H9 (cell line): ENCODE results near the gene HOXA9. TPM values are rescaled to one million over a fixed set of nuclear protein-coding genes. Genes with fewer than 3 reads are reported as not detected.

Source experiments
- DNase-seq: peaks from one replicate; pipeline ENCODE4 v3.0.0-alpha.2; 2017
- H2AFZ ChIP-seq: one replicate; pipeline ENCODE4 v1.6.1; 2013; ENCODE audit warnings: mild to moderate bottlenecking, low read length, control low read depth, moderate library complexity
- H2AK5ac ChIP-seq: 2 replicates; pipeline ENCODE4 v1.6.1; 2013; ENCODE audit warnings: low read length, control low read depth, mixed read lengths; ENCODE audit not compliant: insufficient read length
- H2BK120ac ChIP-seq: one replicate; pipeline ENCODE4 v1.6.1; 2013; ENCODE audit warnings: low read depth, mild to moderate bottlenecking, low read length, control low read depth, inconsistent platforms; ENCODE audit not compliant: poor library complexity, severe bottlenecking
- H2BK12ac ChIP-seq: 2 replicates; pipeline ENCODE4 v1.6.1; 2013; ENCODE audit warnings: low read length, control low read depth, mixed read lengths, low read depth; ENCODE audit not compliant: insufficient read length
- H2BK15ac ChIP-seq: 2 replicates; pipeline ENCODE4 v1.6.1; 2013; ENCODE audit warnings: low read depth, low read length, control low read depth
- H2BK20ac ChIP-seq: one replicate; pipeline ENCODE4 v1.6.1; 2013; ENCODE audit warnings: low read depth, mild to moderate bottlenecking, low read length, control low read depth, inconsistent platforms; ENCODE audit not compliant: poor library complexity, severe bottlenecking
- H2BK5ac ChIP-seq: 2 replicates; pipeline ENCODE4 v1.6.1; 2013; ENCODE audit warnings: low read length, control low read depth, mixed read lengths; ENCODE audit not compliant: insufficient read length
- H3K14ac ChIP-seq: 2 replicates; pipeline ENCODE4 v1.6.1; 2013; ENCODE audit warnings: low read length, control low read depth; ENCODE audit not compliant: insufficient read depth
- H3K18ac ChIP-seq: 2 replicates; pipeline ENCODE4 v1.6.1; 2013; ENCODE audit warnings: low read depth, mild to moderate bottlenecking, mixed read lengths, low read length, control low read depth; ENCODE audit not compliant: insufficient read length
- H3K23ac ChIP-seq: 2 replicates; pipeline ENCODE4 v1.6.1; 2013; ENCODE audit warnings: low read length, control low read depth, mixed read lengths, low read depth; ENCODE audit not compliant: insufficient read length
- H3K23me2 ChIP-seq: 2 replicates; pipeline ENCODE4 v1.6.1; 2013; ENCODE audit warnings: low read depth, mild to moderate bottlenecking, mixed read lengths, low read length, control low read depth; ENCODE audit not compliant: insufficient read length, poor library complexity, severe bottlenecking
- H3K27ac ChIP-seq: 2 replicates; pipeline ENCODE4 v1.5.1; 2013; ENCODE audit warnings: low read length, control low read depth, mixed read lengths, low read depth; ENCODE audit not compliant: insufficient read length
- H3K27me3 ChIP-seq: 2 replicates; pipeline ENCODE4 v1.6.1; 2013; ENCODE audit warnings: low read length, control low read depth, inconsistent platforms; ENCODE audit not compliant: insufficient read depth
- H3K4ac ChIP-seq: 2 replicates; pipeline ENCODE4 v1.6.1; 2013; ENCODE audit warnings: low read depth, mild to moderate bottlenecking, control low read depth, inconsistent platforms, low read length, moderate library complexity
- H3K4me1 ChIP-seq: 2 replicates; pipeline ENCODE4 v1.6.1; 2013; ENCODE audit warnings: low read length, control low read depth, inconsistent platforms; ENCODE audit not compliant: insufficient read depth
- H3K4me2 ChIP-seq: 2 replicates; pipeline ENCODE4 v1.6.1; 2013; ENCODE audit warnings: low read length, control low read depth, mixed read lengths; ENCODE audit not compliant: insufficient read length, insufficient read depth
- H3K56ac ChIP-seq: 2 replicates; pipeline ENCODE4 v1.6.1; 2013; ENCODE audit warnings: low read depth, mild to moderate bottlenecking, mixed read lengths, low read length, control low read depth; ENCODE audit not compliant: insufficient read length
- H3K79me1 ChIP-seq: 2 replicates; pipeline ENCODE4 v1.6.1; 2013; ENCODE audit warnings: low read depth, mild to moderate bottlenecking, moderate library complexity, low read length, control low read depth, inconsistent platforms; ENCODE audit not compliant: insufficient read depth, poor library complexity, severe bottlenecking
- H3K79me2 ChIP-seq: 2 replicates; pipeline ENCODE4 v1.6.1; 2013; ENCODE audit warnings: low read length, control low read depth, inconsistent platforms; ENCODE audit not compliant: insufficient read depth
- H3K9ac ChIP-seq: 2 replicates; pipeline ENCODE4 v1.6.1; 2013; ENCODE audit warnings: low read length, control low read depth, mixed read lengths; ENCODE audit not compliant: insufficient read length; ENCODE audit errors: extremely low read depth
- H3K9me3 ChIP-seq: one replicate; pipeline ENCODE4 v1.6.1; 2013; ENCODE audit warnings: low read depth, low read length, inconsistent platforms; ENCODE audit not compliant: control insufficient read depth
- H3T11ph ChIP-seq: one replicate; pipeline ENCODE4 v1.6.1; 2013; ENCODE audit warnings: mild to moderate bottlenecking, low read length, control low read depth, inconsistent platforms
- H4K20me1 ChIP-seq: one replicate; pipeline ENCODE4 v1.6.1; 2013; ENCODE audit not compliant: control insufficient read depth, insufficient read length, insufficient read depth
- H4K5ac ChIP-seq: 2 replicates; pipeline ENCODE4 v1.6.1; 2013; ENCODE audit warnings: low read depth, mild to moderate bottlenecking, mixed read lengths, low read length, control low read depth; ENCODE audit not compliant: insufficient read length
- H4K8ac ChIP-seq: replicated peaks from 2 replicates; pipeline ENCODE4 v1.6.1; 2013; ENCODE audit warnings: low read length, control low read depth, mixed read lengths, low read depth; ENCODE audit not compliant: insufficient read length
- H4K91ac ChIP-seq: 2 replicates; pipeline ENCODE4 v1.6.1; 2013; ENCODE audit warnings: low read depth, mild to moderate bottlenecking, moderate library complexity, mixed read lengths, low read length, control low read depth; ENCODE audit not compliant: insufficient read length
- H3K27ac Mint-ChIP-seq, 3 experiments: 2 replicates in 2 of 3; 3 replicates in 1 of 3; pipeline ENCODE4 v1.8.0; 2020 to 2021; ENCODE audit warnings: mixed read lengths in 3 of 3, mild to moderate bottlenecking in 1 of 3, moderate library complexity in 1 of 3
- H3K27me3 Mint-ChIP-seq: 2 replicates; pipeline ENCODE4 v1.8.0; 2021; ENCODE audit warnings: low read depth, mild to moderate bottlenecking, moderate library complexity, mixed read lengths
- H3K36me3 Mint-ChIP-seq, 3 experiments: 2 replicates in 2 of 3; 3 replicates in 1 of 3; pipeline ENCODE4 v1.8.0; 2020 to 2021; ENCODE audit warnings: low read depth in 3 of 3, mixed read lengths in 3 of 3; ENCODE audit not compliant: insufficient read depth in 1 of 3
- H3K4me1 Mint-ChIP-seq, 2 experiments: 2 replicates each; pipeline ENCODE4 v1.8.0; 2020; ENCODE audit warnings: mixed read lengths in 2 of 2
- H3K4me3 Mint-ChIP-seq, 2 experiments: 2 replicates in 1 of 2; 3 replicates in 1 of 2; pipeline ENCODE4 v1.8.0; 2020 to 2021; ENCODE audit warnings: mild to moderate bottlenecking in 2 of 2, mixed read lengths in 2 of 2, moderate library complexity in 1 of 2
- H3K9me3 Mint-ChIP-seq, 2 experiments: 2 replicates in 1 of 2; 3 replicates in 1 of 2; pipeline ENCODE4 v1.8.0; 2020; ENCODE audit warnings: mild to moderate bottlenecking in 2 of 2, mixed read lengths in 2 of 2, moderate library complexity in 1 of 2
- CTCF ChIP-seq: fragments of 200-600 bp; sonication (generic); conservative IDR thresholded peaks from 3 replicates; pipeline ENCODE4 v1.8.0; 2021; ENCODE audit warnings: antibody characterized with exemption, mild to moderate bottlenecking
- WGBS: extraction: QIAGEN DNeasy Blood & Tissue Kit; methylation state at CpG from one replicate; pipeline ENCODE4 v1.1.7; 2013; ENCODE audit warnings: missing lambda C conversion rate, low lambda C conversion rate, mixed read lengths; ENCODE audit not compliant: insufficient read length; ENCODE audit errors: extremely low coverage; 5-methylcytosine and 5-hydroxymethylcytosine counted together
- total RNA-seq: library from RNA; stranded (reverse); gene quantifications from 2 replicates; pipeline ENCODE4 v1.2.1, GENCODE V29; 2021

Gene HOXA9
- total RNA-seq, 1 experiment from 2014 or later = not detected

- no peak overlapping the region for H2BK120ac ChIP-seq
- no peaks in the 10 kb centered on the region for H3K23me2 ChIP-seq
- no peaks in the 10 kb centered on the region for H3K79me2 ChIP-seq
- H2BK12ac ChIP-seq = no peak overlapping the region
- no peak overlapping the region for H3K23ac ChIP-seq
- no peak overlapping the region for H2BK5ac ChIP-seq
- no peak overlapping the region for H3K4ac ChIP-seq
- no peak overlapping the region for H4K91ac ChIP-seq
- H3K18ac ChIP-seq = no peak overlapping the region
- H2BK20ac ChIP-seq = no peak overlapping the region
- no peak overlapping the region for H4K5ac ChIP-seq
- Mint-ChIP-seq H3K27ac (no peak overlapping the region), H3K36me3 (no peaks in the 10 kb centered on the region; a peak in 1 of 7 replicates), H3K27me3 (peaks cover 98% of the 10 kb centered on the region), H3K4me1 (peaks cover 0 to 12% of the 10 kb centered on the region in 2 experiments; a peak in 3 of 4 replicates), H3K9me3 (peaks cover 7 to 13% of the 10 kb centered on the region in 2 experiments), H3K4me3 (no peak overlapping the region)
- H3K79me1 ChIP-seq = no peaks in the 10 kb centered on the region
- H2AFZ ChIP-seq = no peak overlapping the region
- no peak overlapping the region for H2AK5ac ChIP-seq
- no peak overlapping the region for H4K8ac ChIP-seq
- H3K4me2 ChIP-seq = no peak overlapping the region
- H3T11ph ChIP-seq = no peak overlapping the region
- no peaks in the 10 kb centered on the region for H3K4me1 ChIP-seq
- H3K9ac ChIP-seq = no peak overlapping the region
- H3K27me3 ChIP-seq = peaks cover 97% of the 10 kb centered on the region
- no peak overlapping the region for H3K27ac ChIP-seq
- no peak overlapping the region for H3K56ac ChIP-seq
- H4K20me1 ChIP-seq = no peaks in the 10 kb centered on the region
- no peak overlapping the region for H3K14ac ChIP-seq
- TF ChIP-seq CTCF = no peak
- no peak for DNase-seq
- H2BK15ac ChIP-seq = no peak overlapping the region
- no peaks in the 10 kb centered on the region for H3K9me3 ChIP-seq
- WGBS = no CpG with 5 or more reads among the region's 7 CpGs
These were observed 2.6 kb downstream of the HOXA9 start for GRCh38 chr7:27162561-27163287.
